Lung (tissue), 12 donors: ENCODE data around the gene DIP2C. TPM values are rescaled to one million over a fixed set of nuclear protein-coding genes. Genes with fewer than 3 reads are reported as not detected.
"Not testable (repeated sequence)": the region's sequence is repeated elsewhere in the genome, so short reads cannot be mapped to it uniquely, and the experiment has no call there.

Source experiments
- ATAC-seq: fragments of 200-7000 bp; cut with Tn5 transposase; one replicate; pipeline ENCODE4 v1.9.1; 2020; ENCODE audit warnings: moderate number of reproducible peaks; ENCODE audit not compliant: insufficient read depth, low FRiP score
- DNase-seq, 3 donors: peaks; one replicate each; pipeline ENCODE4 v3.0.0-alpha.2; 2013 to 2017
- H3K27ac ChIP-seq, 2 donors: one replicate each; pipeline ENCODE4 v1.5.1; 2013; ENCODE audit warnings: mild to moderate bottlenecking in 2 of 2, moderate library complexity in 2 of 2, control low read depth in 1 of 2, inconsistent platforms in 1 of 2, low read depth in 1 of 2, low read length in 1 of 2
- H3K27me3 ChIP-seq, 3 donors: one replicate each; pipeline ENCODE4 v1.5.1; 2013; ENCODE audit warnings: low read length in 2 of 3; ENCODE audit not compliant: control insufficient read depth in 3 of 3, insufficient read depth in 3 of 3
- H3K36me3 ChIP-seq, 4 donors: one replicate each; pipeline ENCODE4 v1.5.1; 2013; ENCODE audit warnings: low read length in 4 of 4, mild to moderate bottlenecking in 1 of 4, moderate library complexity in 1 of 4; ENCODE audit not compliant: control insufficient read depth in 4 of 4, insufficient read depth in 4 of 4
- H3K4me1 ChIP-seq, 5 donors: one replicate each; pipeline ENCODE4 v1.5.1; 2013; ENCODE audit warnings: low read length in 5 of 5, mild to moderate bottlenecking in 2 of 5, moderate library complexity in 1 of 5; ENCODE audit not compliant: control insufficient read depth in 5 of 5, insufficient read depth in 5 of 5
- H3K4me3 ChIP-seq: one replicate; pipeline ENCODE4 v1.5.1; 2013; ENCODE audit warnings: mild to moderate bottlenecking, control low read depth, moderate library complexity
- H3K9ac ChIP-seq, 2 donors: one replicate each; pipeline ENCODE4 v1.5.1; 2013; ENCODE audit warnings: low read length in 2 of 2, control low read depth in 1 of 2; ENCODE audit not compliant: insufficient read depth in 1 of 2
- H3K9me3 ChIP-seq, 4 donors: one replicate each; pipeline ENCODE4 v1.5.1; 2013; ENCODE audit warnings: low read length in 3 of 4, mild to moderate bottlenecking in 1 of 4, moderate library complexity in 1 of 4; ENCODE audit not compliant: control insufficient read depth in 4 of 4, insufficient read depth in 3 of 4
- WGBS, 2 donors: extraction: QIAGEN DNeasy Blood & Tissue Kit; methylation state at CpG; one replicate each; pipeline ENCODE4 v1.1.7; 2013; 5-methylcytosine and 5-hydroxymethylcytosine counted together
- polyA plus RNA-seq, 2 donors: library from polyadenylated mRNA; stranded (reverse); fragments of 200-250 nt; gene quantifications; one replicate each; pipeline ENCODE4 v1.2.1, GENCODE V29; 2013
- total RNA-seq, 2 donors: library from RNA; depleted of rRNA in 1 of 2; stranded (reverse); fragments of >200 nt in 1 of 2; gene quantifications; one replicate each; pipeline ENCODE4 v1.2.1, GENCODE V29; 2014 to 2021
- TF ChIP-seq, protein P1 (sequence below): IDR thresholded peaks from 2 replicates; pipeline ENCODE4 v1.5.1; 2012; ENCODE audit warnings: mild to moderate bottlenecking; ENCODE audit errors: control extremely low read depth, extremely low read depth
- donor health status: control.
- donor health status: control.
- donor health status: Bipolar disorder and iron deficiency.
- donor health status: healthy.
- donor health status: DM: yes; HTN: yes; CAD: no.

The DIP2C gene
- total and polyA plus RNA-seq, 4 donors, result 3.6 to 20.0 (median 9.5) TPM

DNA sequence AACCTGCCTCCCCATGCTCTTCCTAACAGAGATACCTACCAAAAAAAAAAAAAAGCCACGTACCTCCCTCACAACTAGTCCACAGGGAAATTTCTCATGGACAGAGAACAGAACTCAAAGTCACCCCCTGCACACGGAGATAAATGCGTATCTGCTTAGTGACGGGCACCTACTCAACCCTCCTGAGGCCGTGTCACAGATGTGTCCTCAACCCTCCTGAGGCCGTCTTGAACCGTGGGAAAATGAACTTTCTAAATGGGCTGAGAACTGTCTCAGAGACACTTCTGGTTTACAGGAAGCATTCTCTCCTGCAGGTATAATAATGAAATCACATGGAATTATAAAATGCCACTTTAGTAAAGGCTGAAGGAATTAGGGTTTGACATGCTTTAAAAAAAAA lies 155.9 kb downstream of the DIP2C start:
- DNase-seq (no peak), ATAC-seq (no peak)
- Histone ChIP-seq H3K27ac (no peak overlapping the region), H3K36me3 (peaks cover 0 to under 1% (median 0%) of the 10 kb centered on the region in 4 donors), H3K9me3 (no peaks in the 10 kb centered on the region), H3K4me1 (peaks cover 0 to 5% (median 0%) of the 10 kb centered on the region in 5 donors), H3K9ac (no peak overlapping the region), H3K4me3 (no peak overlapping the region), H3K27me3 (no peaks in the 10 kb centered on the region)
- TF ChIP-seq, protein P1, sequence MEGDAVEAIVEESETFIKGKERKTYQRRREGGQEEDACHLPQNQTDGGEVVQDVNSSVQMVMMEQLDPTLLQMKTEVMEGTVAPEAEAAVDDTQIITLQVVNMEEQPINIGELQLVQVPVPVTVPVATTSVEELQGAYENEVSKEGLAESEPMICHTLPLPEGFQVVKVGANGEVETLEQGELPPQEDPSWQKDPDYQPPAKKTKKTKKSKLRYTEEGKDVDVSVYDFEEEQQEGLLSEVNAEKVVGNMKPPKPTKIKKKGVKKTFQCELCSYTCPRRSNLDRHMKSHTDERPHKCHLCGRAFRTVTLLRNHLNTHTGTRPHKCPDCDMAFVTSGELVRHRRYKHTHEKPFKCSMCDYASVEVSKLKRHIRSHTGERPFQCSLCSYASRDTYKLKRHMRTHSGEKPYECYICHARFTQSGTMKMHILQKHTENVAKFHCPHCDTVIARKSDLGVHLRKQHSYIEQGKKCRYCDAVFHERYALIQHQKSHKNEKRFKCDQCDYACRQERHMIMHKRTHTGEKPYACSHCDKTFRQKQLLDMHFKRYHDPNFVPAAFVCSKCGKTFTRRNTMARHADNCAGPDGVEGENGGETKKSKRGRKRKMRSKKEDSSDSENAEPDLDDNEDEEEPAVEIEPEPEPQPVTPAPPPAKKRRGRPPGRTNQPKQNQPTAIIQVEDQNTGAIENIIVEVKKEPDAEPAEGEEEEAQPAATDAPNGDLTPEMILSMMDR, result no peak
- WGBS, 2 donors, result 88 to 92% methylated on average over 7 of the region's 7 CpGs

DNA sequence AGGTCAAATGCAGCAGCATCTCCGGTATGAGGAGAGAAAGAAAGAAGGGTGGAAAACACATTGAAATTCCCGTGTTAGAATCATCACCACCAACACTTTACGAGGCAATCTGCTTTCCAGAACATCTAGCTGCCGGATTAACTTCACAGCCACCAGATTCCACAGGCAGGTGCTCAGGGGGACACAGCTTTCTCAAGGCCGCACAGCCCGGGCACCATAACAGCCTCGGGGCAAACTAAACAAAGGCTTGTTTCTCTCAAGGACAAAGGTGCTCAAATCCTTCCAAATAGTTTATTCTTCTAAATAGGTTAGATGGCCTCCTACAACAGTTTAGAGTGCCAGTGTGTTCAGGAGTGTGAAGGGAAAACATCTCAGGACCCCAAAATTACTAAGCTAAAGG lies 156.3 kb downstream of the DIP2C start:
- Histone ChIP-seq H3K4me3 (no peak overlapping the region), H3K27me3 (no peaks in the 10 kb centered on the region), H3K9me3 (no peaks in the 10 kb centered on the region), H3K9ac (no peak overlapping the region), H3K36me3 (peaks cover 0 to 2% (median 0%) of the 10 kb centered on the region in 4 donors), H3K4me1 (peaks cover 0 to 5% (median 0%) of the 10 kb centered on the region in 5 donors), H3K27ac (no peak overlapping the region)
- ATAC-seq, result no peak
- TF ChIP-seq, protein P1, result no peak
- 83 to 87% methylated on average over 7 of the region's 7 CpGs for WGBS, 2 donors
- no peak for DNase-seq

DNA sequence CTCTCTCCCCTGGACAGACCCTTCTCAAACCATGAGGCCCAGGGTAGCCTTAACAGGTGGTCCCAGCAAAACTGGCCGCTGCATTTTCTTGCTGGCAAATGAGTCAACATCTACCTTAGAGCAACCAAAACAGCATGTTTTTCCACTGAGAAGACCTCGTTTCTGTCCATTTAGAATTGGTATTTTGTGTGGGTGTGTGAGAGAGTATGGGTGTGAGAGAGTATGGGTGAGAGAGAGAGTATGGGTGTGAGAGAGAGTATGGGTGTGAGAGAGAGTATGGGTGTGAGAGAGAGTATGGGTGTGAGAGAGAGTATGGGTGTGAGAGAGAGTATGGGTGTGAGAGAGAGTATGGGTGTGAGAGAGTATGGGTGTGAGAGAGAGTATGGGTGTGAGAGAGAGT lies 157.1 kb downstream of the DIP2C start:
- not testable (repeated sequence) for H3K9me3 ChIP-seq, H3K27ac ChIP-seq, H3K36me3 ChIP-seq, ATAC-seq, H3K27me3 ChIP-seq, H3K4me3 ChIP-seq, H3K4me1 ChIP-seq, H3K9ac ChIP-seq, DNase-seq
- WGBS, 2 donors, result 84% methylated on average over 2 of the region's 2 CpGs

- H3K27me3 ChIP-seq, result no peaks in the 10 kb centered on the region
- no peak overlapping the region for H3K9ac ChIP-seq
- H3K4me1 ChIP-seq, result peaks cover 0 to 5% (median 0%) of the 10 kb centered on the region in 5 donors
- H3K9me3 ChIP-seq, result no peaks in the 10 kb centered on the region
- 92 to 93% methylated on average over 18 of the region's 18 CpGs for WGBS, 2 donors
- ATAC-seq (no peak), DNase-seq (no peak)
- TF ChIP-seq, protein P1, result no peak
- no peak overlapping the region for H3K4me3 ChIP-seq
- no peak overlapping the region for H3K27ac ChIP-seq
- H3K36me3 ChIP-seq, result peaks cover 0 to 2% (median 0%) of the 10 kb centered on the region in 4 donors
Observed at GRCh38 chr10:531541-531940, 157.9 kb downstream of the DIP2C start.
